ENCODE measurements around the gene SOX2. TPM values are rescaled to one million over a fixed set of nuclear protein-coding genes. Genes with fewer than 3 reads are reported as not detected.
"Not testable (repeated sequence)": the region's sequence is repeated elsewhere in the genome, so short reads cannot be mapped to it uniquely, and the experiment has no call there.

Gene SOX2
- polyA plus RNA-seq, 3 donors = 0.14 to 0.67 (median 0.22) TPM

DNA sequence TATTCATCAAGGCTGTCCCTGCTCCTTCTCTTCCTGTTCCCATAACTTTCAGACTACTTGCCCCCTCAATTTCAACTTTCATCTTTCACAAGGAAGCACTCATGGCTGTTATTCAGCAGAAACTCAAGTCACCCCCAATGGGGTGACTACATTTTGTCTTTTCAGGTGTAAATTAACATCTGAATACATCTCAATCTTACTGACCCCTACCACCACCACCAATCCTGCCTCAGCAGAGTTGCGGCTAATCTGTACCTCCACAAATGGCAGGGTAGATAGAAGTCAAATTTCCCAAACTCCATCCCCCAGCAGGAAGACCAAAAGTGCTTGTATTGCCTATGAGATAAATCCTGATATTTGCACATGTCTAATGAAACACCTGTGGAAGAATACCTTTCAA is 19.2 kb downstream of the SOX2 start:
- no peak overlapping the region for H3K27ac ChIP-seq (ENCODE audit: low read depth, low read length)
- 40 to 76% (median 60%) methylated on average over 1 of the region's 1 CpG for WGBS, 3 donors

DNA sequence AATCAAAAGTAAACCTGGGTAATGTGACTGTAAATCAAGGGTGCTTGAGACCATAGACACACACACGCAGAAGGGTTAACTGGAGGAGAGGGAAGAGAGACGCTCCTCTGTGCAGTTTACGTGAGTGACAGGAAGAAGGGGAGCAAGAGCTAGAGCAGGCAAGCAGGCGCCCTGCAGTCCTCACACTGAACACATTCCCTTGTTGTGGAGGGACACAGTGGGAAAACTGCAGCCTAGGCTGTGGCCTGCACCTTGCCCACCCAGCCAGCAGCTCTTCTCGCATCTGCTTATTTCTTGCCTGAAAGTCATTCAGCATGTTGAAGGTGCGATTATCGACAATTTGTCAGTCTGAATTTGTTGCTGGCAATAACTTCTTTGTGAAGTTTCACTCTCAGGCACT is 24.2 kb downstream of the SOX2 start:
- 65 to 72% (median 66%) methylated on average over 7 of the region's 7 CpGs for WGBS, 3 donors
- H3K27ac ChIP-seq (ENCODE audit: low read depth, low read length) = no peak overlapping the region

DNA sequence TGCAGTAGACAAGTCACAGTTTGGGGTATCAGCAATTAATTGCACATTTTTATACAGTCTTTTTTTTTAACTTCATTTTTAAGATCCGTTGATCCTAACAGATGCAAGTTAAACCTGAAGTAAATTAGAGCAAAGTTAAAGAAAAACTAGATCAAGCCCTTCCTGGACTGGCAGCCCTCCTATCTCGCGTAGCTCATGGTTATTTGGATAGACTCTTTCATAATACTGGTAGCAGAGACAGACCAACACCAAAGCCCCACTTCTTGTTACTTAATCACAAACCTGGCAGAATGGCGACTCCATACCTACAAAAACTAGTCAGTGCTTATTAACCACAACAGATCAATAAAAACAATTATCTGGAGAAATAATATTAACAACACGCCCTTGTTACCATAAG is 26.8 kb downstream of the SOX2 start:
- H3K27ac ChIP-seq (ENCODE audit: low read depth, low read length) = no peak overlapping the region
- WGBS, 3 donors = 61 to 88% (median 86%) methylated on average over 5 of the region's 5 CpGs

DNA sequence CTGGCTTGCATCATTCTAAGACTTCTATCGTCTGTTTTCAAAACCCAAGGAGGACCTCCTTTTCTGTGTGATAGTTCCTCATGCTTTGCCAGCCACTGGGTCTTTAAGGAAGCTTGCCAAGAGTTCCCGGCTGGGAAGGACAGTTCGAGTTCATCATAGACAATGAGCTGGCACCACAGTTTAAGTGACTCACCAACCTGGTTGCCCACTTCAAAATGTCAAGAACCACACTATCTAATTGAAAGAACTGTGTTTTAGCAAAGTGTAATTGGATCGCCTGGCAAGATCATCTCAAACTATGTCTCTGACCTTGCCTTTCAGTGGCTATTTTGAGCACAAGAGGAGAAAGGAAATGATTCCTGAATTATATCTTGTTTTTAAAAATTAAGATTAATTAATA is 27.9 kb downstream of the SOX2 start:
- 66 to 69% (median 67%) methylated on average over 4 of the region's 4 CpGs for WGBS, 3 donors
- H3K27ac ChIP-seq (ENCODE audit: low read depth, low read length) = no peak overlapping the region

DNA sequence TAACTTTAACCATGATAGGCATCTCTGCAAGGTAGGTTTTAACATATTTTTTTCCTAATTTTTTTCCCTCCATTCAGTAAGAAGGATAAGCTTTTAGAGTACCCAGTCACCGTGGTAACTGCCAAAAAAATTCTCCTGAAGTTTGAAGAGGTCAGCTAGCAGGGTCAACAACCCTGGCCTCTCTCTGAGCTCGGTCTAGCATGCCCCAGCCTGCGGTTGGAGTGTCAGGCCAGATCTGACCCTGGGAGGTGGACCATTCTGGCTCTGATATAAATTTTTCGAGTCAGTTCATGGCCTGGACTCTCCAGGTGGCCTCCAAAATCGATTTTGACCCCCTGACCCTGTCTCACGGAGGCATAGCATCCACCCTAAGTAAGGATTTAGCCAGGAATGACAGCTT is 29.7 kb downstream of the SOX2 start:
- WGBS, 3 donors = 32 to 33% (median 33%) methylated on average over 6 of the region's 6 CpGs
- H3K27ac ChIP-seq (ENCODE audit: low read depth, low read length) = no peak overlapping the region

DNA sequence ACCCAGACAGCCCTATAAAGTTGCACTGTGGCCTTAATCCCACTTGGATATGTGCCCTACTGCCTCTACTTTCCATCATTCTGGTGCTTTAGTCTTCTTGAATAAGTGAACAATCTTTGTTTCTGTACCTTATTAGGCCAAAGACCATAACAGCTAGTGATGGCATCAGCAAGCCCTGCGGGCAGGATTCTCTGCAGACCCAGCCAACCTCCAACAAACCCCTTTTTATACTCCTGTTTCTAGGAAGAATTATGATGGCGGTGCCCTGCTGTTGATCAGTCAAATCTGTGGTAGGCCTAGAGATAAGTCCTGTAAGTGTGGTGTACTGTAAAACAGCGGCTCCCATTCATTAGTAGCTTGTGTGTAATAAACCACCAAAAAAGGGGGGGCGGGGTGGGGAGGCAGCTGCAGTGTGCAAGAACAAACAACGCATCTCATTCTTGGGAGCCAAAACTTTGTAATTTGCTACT is 40.5 kb downstream of the SOX2 start:
- H3K27ac ChIP-seq (ENCODE audit: low read depth, low read length) = no peak overlapping the region
- 74 to 82% (median 79%) methylated on average over 5 of the region's 5 CpGs for WGBS, 3 donors

DNA sequence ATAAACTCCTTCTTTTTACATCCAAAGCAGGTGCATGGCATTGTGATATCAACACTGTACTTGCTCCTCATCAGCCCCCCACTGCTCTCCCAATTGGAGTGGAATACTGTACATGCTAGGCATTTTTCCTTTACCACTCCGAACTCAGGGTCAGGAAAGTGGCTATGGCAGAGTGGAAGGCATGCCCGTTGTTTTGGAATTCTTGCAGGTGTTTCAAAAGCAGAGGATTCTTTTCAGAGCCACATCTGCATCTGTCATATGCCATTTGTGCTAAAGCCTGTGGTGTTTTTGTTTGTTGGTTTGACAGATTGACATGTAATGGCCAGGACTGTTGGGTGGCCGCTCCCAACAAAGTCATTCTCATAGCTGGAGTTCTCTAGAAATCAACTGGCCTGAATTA is 41.7 kb downstream of the SOX2 start:
- WGBS, 3 donors = 59 to 65% (median 65%) methylated on average over 3 of the region's 3 CpGs

DNA sequence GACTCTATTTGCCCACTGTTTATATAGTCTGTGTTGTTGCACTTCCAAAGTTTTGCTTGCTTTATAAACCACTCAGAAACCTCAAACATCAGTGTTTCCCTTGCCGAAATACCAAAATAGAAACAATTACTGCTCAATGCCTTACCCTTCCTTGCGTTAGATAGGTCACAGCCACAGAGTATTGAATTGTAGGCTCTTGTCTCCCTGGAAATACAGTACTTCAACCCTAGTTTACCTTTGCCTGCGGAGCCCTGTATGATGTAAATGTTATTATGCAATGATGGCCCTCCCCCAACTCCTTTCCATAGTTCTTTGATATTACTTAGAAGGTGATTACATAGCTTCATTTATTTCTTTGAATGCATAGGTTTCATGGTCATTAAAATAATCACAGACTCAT is 44.2 kb downstream of the SOX2 start:
- no peak overlapping the region for H3K27ac ChIP-seq (ENCODE audit: low read depth, low read length)
- WGBS, 3 donors = 33 to 48% (median 36%) methylated on average over 3 of the region's 3 CpGs

More for the DNA sequence above, 41.7 kb downstream of the SOX2 start:
- no peak overlapping the region for H3K27ac ChIP-seq (ENCODE audit: low read depth, low read length)

DNA sequence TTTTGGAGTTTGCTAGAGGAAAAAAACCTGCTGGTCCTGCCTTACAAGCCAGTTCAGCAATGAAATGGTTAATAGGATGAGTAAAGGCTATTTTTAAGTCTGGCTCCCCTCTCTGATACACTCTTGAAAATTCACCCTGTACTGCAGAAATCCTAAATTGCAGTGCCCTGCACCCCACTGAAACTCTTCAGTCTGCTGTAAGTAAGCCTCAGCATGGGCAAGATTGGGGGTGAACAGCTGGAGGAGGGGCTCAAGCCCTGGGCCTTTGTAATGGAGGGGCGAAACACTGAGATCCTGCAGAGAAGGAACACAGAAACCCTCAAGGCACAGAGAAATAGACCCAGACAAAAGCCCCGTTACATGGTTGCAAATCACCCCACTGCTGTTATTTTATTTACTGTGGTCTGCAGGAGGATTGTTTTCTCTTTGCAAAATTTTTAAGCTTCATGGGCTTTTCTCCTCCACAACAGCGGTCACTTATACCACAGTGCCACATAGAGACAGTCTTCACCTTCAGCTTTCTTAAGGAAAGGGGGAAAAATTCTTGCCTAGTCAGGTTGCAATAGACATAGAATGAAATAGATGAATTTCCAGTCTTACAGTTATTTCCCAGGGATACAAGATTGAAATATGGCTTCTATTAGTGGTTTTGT is 45.0 kb downstream of the SOX2 start:
- 43 to 49% (median 45%) methylated on average over 3 of the region's 3 CpGs for WGBS, 3 donors

DNA sequence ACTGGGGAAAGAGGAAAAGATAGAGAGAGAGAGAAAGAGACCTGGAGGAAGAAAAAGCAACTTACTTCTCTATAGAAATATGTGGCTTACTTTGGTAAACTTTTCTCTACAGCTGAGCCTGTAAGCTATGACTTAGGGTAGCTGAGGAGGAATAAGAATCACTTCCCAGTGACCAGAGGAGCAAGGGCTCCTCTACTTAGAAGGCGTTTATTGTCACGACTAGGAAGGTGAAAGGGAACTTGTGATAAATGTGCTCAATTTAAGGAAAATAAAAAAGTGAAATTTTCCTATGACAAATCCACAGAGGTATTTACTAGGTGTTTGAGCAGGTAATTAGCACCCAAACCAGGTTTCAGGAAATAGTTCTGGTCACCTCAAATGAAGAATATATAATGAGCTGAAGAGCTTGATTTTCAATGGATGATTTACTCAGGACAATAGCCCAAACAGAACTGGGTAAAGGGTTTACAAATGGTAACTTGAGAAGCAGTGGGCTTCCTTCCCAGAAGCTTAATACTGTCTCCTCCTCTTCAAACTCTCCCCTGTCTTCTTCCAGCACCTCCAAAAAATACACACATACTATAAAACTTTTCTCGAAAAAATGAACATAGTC is 46.1 kb downstream of the SOX2 start:
- no peak overlapping the region for H3K27ac ChIP-seq (ENCODE audit: low read depth, low read length)
- 20 to 28% (median 28%) methylated on average over 3 of the region's 3 CpGs for WGBS, 3 donors

More for the DNA sequence above, 45.0 kb downstream of the SOX2 start:
- no peak overlapping the region for H3K27ac ChIP-seq (ENCODE audit: low read depth, low read length)

DNA sequence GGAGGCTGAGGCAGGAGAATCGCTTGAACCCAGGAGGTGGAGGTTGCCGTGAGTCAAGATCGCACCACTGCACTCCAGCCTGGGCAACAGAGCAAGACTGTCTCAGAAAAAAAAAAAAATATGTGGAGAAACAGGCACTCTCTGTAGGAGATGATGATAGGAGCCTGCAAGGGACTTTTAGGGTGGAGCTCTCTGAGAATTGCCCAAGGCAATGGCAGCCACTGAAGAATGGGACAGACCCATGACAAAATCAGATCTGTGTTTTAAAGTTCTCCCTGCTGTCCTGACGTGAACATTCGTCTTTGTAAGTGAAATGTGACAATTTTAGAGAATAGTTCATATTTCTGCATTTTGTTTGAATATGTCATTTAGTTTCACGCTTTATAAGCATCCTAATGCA is 50.2 kb downstream of the SOX2 start:
- 90 to 92% (median 91%) methylated on average over 6 of the region's 6 CpGs for WGBS, 3 donors
- H3K27ac ChIP-seq (ENCODE audit: low read depth, low read length) = no peak overlapping the region

DNA sequence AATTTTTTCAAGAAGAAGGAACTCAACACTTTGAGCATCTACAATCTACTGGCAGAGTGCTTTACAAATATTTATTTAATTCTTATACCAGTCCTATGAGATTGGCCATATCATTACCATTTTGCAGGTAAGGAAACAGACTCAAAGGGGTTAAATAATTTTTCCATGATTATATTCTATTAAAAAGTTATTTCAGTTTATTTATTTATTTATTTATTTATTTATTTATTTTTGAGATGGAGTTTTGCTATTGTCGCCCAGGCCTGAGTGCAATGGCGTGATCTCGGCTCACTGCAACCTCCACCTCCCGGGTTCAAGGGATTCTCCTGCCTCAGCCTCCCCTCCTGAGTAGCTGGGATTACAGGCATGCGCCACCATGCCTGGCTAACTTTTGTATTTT is 52.3 kb downstream of the SOX2 start:
- not testable (repeated sequence) for H3K27ac ChIP-seq (ENCODE audit: low read depth, low read length)
- 96 to 98% (median 97%) methylated on average over 5 of the region's 5 CpGs for WGBS, 3 donors

Measured in adipose tissue (tissue), 3 donors.